Hypothalamus (tissue), 51 donors: ENCODE results near the gene RAE1.

Experiments used
- DNase-seq, 51 donors: peaks; one replicate each; lab custom pipeline; 2025; lab: John Stamatoyannopoulos, UW

RAE1 gene

GRCh38 chr20:57397693-57398108 is 46.6 kb downstream of the RAE1 start:
- peak in 3 of 51 donors; percentile 21 to 23 (median 21) for DNase-seq

GRCh38 chr20:57398231-57398821 is 47.3 kb downstream of the RAE1 start:
- DNase-seq, result peak in 5 of 51 donors; percentile 26 to 36 (median 30)

GRCh38 chr20:57398901-57399535 is 48.0 kb downstream of the RAE1 start:
- peak in 3 of 51 donors; percentile 43 to 45 (median 43) for DNase-seq

GRCh38 chr20:57399587-57400155 is 48.6 kb downstream of the RAE1 start:
- DNase-seq, result peak in 5 of 51 donors; percentile 13 to 33 (median 24)

GRCh38 chr20:57400231-57400701 is 49.2 kb downstream of the RAE1 start:
- DNase-seq, result no peak

GRCh38 chr20:57400821-57401564 is 49.9 kb downstream of the RAE1 start:
- DNase-seq, result no peak

GRCh38 chr20:57401565-57401918 is 50.5 kb downstream of the RAE1 start:
- DNase-seq, result no peak

GRCh38 chr20:57402206-57403125 is 51.4 kb downstream of the RAE1 start:
- DNase-seq, result no peak

- DNase-seq, result no peak
These were observed 52.2 kb downstream of the RAE1 start for GRCh38 chr20:57403216-57403615.

GRCh38 chr20:57404006-57404405 is 53.0 kb downstream of the RAE1 start:
- DNase-seq, result no peak

- DNase-seq, result no peak
These were observed 53.5 kb downstream of the RAE1 start for GRCh38 chr20:57404419-57405072.

- DNase-seq, result no peak
These were observed 54.4 kb downstream of the RAE1 start for GRCh38 chr20:57405236-57406016.

GRCh38 chr20:57407541-57407956 is 56.5 kb downstream of the RAE1 start:
- no peak for DNase-seq

- no peak for DNase-seq
These were observed 57.1 kb downstream of the RAE1 start for GRCh38 chr20:57408131-57408530.

- no peak for DNase-seq
These were observed 57.6 kb downstream of the RAE1 start for GRCh38 chr20:57408536-57409233.

- peak in 2 of 51 donors; percentile 13 to 29 for DNase-seq
These were observed 58.2 kb downstream of the RAE1 start for GRCh38 chr20:57409316-57409671.

GRCh38 chr20:57409672-57410397 is 58.8 kb downstream of the RAE1 start:
- DNase-seq, result no peak
